ENCODE measurements around the gene CAVIN2. TPM values are rescaled to one million over a fixed set of nuclear protein-coding genes. Genes with fewer than 3 reads are reported as not detected.
"Not testable (repeated sequence)": the region's sequence is repeated elsewhere in the genome, so short reads cannot be mapped to it uniquely, and the experiment has no call there.

CAVIN2 gene
- total RNA-seq, 1 experiment from 2014 or later = not detected

- no peak for DNase-seq (ENCODE audit: low read depth)
Measured at GRCh38 chr2:191800874-191801273, 46.0 kb downstream of the CAVIN2 start.

GRCh38 chr2:191799526-191799925 lies 47.4 kb downstream of the CAVIN2 start:
- DNase-seq (ENCODE audit: low read depth) = no peak

GRCh38 chr2:191797942-191798876 lies 48.7 kb downstream of the CAVIN2 start:
- DNase-seq (ENCODE audit: low read depth) = no peak

- no peak for DNase-seq (ENCODE audit: low read depth)
Measured at GRCh38 chr2:191797500-191797899, 49.4 kb downstream of the CAVIN2 start.

- DNase-seq (ENCODE audit: low read depth) = no peak
Measured at GRCh38 chr2:191795715-191796114, 51.2 kb downstream of the CAVIN2 start.

- no peak for DNase-seq (ENCODE audit: low read depth)
Measured at GRCh38 chr2:191791953-191792560, 54.8 kb downstream of the CAVIN2 start.

- no peak for DNase-seq (ENCODE audit: low read depth)
Measured at GRCh38 chr2:191790737-191791136, 56.2 kb downstream of the CAVIN2 start.

- peak; percentile 21 for DNase-seq (ENCODE audit: low read depth)
Measured at GRCh38 chr2:191789796-191790195, 57.1 kb downstream of the CAVIN2 start.

- no peak for DNase-seq (ENCODE audit: low read depth)
Measured at GRCh38 chr2:191786694-191787093, 60.2 kb downstream of the CAVIN2 start.

GRCh38 chr2:191785651-191786050 lies 61.2 kb downstream of the CAVIN2 start:
- DNase-seq (ENCODE audit: low read depth) = not testable (repeated sequence)

Other genes with a start within 250 kb of the CAVIN2 start
- gene NABP1, start 169.0 kb downstream of the CAVIN2 start, total RNA-seq (2014; rRNA removed; shearing (Covaris generic)) = 18.6 and 37.5 TPM in 2 replicates

Measured in M059J (cell line).